Retina (tissue), 1 donor: ENCODE data around the gene SMG9.
A peak's percentile ranks its signal among the peaks of the same experiment; 100 is the strongest.

Experiments used
- DNase-seq: peaks from one replicate; pipeline ENCODE4 v3.0.0-alpha.2; 2016

SMG9 gene

DNA sequence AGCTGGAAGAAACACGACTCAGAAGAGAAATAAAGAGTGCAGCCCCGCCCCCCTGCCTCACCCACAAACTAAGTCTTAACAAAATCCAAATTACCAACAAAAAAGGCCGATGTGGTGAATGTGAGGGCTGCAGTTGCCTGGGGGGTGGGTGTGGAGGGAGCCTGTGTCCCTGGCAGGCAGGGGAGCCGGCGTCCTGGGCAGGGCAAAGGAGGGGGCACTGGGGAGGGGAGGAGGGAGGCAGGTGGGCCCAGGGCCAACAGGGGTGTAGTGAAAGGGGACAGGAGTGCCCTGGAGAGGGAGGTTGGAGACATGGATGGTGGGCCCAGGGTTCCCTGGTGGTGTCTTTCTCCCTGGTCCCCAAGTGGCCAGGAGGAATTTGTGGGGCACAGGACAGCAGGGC is 34.8 kb downstream of the SMG9 start:
- DNase-seq: no peak

DNA sequence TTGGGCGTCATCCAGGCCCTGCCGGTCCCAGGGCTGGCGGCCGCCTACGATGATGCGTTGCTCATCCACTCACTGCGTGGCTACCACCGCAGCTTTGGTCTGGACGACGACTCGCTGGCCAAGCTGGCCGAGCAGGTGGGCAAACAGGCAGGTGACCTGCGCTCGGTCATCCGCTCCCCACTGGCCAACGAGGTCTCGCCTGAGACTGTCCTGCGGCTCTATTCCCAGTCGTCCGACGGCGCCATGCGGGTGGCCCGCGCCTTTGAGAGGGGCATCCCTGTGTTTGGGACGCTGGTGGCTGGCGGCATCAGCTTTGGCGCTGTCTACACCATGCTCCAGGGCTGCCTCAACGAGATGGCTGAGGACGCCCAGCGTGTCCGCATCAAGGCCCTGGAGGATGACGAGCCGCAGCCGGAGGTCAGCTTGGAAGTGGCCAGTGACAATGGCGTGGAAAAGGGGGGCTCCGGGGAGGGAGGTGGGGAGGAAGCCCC is 35.3 kb downstream of the SMG9 start:
- DNase-seq: no peak

DNA sequence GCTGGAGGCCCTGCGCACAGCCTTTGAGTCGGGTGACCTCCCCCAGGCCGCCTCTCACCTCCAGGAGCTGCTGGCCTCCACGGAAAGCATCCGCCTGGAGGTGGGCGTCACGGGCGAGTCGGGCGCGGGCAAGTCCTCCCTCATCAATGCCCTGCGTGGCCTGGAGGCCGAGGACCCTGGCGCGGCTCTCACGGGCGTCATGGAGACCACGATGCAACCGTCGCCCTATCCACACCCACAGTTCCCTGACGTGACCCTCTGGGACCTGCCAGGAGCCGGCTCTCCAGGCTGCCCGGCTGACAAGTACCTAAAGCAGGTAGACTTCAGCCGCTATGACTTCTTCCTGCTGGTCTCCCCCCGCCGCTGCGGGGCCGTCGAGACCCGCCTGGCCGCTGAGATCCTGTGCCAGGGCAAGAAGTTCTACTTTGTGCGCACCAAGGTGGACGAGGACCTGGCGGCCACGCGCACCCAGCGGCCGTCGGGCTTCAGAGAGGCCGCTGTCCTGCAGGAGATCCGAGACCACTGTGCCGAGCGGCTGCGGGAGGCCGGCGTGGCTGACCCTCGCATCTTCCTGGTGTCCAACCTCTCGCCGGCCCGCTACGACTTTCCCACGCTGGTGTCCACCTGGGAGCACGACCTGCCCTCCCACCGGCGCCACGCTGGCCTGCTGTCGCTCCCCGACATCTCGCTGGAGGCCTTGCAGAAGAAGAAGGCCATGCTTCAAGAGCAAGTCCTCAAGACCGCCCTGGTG is 36.0 kb downstream of the SMG9 start:
- DNase-seq: no peak

DNA sequence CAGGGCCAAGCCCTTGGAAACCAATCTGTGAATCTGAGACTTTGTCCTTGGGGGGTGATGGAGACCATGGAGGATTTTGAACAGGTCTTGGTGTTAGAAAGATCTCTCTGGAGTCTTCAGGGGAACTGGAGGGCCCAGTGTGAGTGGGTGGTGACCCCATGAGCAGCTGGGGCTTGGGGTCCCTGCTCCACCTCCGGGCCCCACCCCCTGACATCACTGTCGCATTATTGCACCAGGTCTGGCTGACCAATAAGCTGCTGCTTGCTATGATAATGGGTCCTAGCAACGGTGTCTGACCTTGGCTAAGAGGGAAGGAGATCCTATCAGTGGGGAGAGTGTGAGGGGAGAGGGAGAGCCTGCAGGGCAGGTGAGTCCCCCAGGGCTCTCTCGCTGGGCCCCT is 39.0 kb downstream of the SMG9 start, which contains the start of gene IRGC:
TSS of gene IRGC (plus strand) at position 301 of the 400 bp plus-strand sequence. CDS start 2,483 bp downstream, outside the sequence.
- DNase-seq: no peak

DNA sequence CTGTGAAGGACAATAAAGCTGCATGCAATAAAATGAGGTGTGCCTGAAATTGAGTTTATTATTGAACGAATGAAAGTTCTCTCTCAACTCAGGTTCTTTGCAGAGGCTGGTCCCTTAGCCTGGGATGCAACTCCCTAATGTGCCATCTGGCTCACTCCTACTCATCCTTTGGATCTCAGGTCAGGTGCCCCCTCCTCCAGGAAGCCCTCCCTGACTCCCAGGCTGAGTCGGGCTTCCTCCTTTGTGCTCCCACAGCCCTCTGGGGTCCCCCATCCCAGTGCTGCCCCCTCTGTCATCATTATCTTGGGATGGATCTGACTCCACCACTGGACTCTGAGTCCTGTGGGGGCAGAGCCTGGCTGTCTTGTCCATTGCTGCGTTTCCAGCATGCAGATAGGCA is 41.6 kb downstream of the SMG9 start:
- DNase-seq: no peak

DNA sequence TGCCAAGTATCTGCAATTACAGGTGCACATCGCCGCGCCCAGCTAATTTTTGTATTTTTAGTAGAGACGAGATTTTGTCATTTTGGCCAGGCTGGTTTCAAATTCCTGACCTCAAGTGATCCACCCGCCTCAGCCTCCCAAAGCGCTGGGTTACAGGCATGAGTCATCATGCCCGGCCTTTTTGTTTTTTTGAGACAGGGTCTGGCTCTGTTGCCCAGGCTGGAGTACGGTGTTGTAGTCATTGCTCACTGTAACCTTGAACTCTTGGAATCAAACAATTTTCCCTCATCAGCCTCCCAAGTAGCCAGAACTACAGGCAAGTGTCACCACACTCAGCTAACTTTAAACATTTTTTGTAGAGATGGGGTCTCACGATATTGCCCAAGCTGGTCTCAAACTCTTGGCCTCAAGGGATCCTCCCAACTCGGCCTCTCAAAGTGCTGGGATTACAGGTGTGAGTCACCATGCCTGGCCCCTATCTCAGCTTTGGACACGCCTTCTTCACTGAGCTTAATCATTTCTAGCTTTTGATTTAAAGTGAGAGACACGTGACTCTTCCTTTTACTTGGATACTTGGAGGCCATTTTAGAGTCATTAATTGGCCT is 42.9 kb downstream of the SMG9 start:
- DNase-seq: no peak

DNA sequence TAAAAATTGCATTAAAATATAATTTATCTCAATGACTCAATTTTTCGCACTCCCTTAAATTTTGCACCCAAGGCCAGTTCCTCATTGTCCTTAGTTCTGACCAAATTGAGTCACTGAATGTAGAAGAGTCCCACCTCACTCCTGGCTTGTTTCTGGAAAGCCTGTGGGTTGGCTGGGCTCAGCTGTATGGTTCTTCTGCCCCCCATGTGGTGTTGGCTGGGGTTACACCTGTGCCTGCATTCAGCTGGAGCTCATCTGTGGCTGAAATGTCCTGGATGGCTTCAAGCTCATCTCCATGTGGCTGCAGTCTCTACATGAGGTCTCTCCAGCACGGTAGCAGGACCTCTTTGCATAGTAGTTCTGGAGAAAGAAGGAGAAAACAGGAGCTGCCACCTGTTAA is 46.0 kb downstream of the SMG9 start:
- no peak for DNase-seq

DNA sequence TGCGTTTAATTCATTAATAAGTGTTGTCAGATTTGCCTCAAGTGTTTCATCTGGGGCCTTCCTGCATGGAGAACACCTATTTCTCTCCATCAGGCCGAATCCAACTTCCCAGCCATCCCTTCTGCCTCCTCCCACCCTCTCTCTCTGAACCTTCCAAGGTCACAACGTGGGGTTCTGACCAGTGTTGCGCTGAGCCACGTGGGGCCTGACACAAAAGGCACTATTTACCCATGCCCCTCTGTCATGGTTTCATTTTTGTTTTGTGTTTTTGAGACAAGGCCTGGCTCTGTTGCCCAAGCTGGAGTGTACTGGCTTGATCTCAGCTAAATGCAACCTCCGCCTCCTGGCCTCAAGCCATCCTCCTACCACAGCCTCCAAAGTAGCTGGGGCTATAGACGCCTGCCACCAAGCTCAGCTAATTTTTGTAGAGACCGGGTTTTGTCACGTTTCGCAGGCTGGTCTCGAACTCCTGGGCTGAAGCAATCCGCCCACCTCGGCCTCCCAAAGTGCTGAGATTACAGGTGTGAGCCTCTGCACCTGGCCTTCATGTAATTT is 47.5 kb downstream of the SMG9 start:
- DNase-seq: no peak

DNA sequence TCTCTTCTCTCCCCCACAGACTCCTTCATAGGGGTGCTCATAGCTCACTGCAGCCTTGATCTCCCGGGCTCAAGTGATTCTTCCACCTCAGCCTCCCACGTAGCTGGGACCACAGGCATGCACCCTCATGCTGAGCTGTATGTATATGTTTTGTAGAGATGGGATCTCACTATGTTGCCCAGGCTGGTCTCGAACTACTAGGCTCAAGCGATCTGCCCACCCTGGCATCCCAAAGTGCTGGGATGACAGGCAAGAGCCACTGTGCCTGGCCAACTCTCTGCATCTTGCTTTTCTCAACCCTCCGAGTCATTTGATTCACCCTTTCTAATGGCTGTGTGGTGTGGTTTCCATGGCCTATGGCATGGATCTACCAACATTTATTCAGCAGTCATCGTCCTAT is 49.0 kb downstream of the SMG9 start:
- DNase-seq: no peak

DNA sequence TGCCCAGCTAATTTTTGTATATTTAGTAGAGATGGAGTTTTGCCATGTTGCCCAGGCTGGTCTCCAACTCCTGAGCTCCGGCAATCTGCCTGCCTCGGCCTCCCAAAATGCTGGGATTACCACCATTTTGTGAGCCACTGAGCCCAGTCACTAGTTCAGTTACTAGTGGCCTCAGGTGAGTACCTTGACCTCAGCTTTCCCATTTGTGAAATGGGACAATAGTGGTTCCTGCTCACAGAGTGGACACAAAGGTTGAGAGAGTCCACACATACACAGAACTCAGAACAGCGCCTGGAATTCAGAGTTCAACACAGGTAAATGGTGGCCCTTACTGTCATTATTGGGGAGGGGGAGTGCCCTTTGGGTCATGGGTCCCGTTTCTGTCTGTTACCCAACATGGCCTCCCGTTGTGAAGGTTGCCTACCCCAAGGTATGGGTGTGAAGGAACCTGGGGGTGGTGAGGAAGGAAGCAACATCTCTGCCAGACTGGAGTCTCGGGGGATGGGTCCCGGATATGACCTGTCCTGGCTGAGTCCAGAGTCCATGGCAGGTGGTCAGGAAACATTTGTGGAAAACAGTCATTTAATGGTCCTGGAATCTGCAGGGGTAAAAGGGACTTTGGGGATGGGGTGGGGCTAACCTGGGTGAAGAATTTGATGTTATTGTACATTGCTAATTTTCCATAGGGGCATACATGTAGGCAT is 50.6 kb downstream of the SMG9 start:
- no peak for DNase-seq

DNA sequence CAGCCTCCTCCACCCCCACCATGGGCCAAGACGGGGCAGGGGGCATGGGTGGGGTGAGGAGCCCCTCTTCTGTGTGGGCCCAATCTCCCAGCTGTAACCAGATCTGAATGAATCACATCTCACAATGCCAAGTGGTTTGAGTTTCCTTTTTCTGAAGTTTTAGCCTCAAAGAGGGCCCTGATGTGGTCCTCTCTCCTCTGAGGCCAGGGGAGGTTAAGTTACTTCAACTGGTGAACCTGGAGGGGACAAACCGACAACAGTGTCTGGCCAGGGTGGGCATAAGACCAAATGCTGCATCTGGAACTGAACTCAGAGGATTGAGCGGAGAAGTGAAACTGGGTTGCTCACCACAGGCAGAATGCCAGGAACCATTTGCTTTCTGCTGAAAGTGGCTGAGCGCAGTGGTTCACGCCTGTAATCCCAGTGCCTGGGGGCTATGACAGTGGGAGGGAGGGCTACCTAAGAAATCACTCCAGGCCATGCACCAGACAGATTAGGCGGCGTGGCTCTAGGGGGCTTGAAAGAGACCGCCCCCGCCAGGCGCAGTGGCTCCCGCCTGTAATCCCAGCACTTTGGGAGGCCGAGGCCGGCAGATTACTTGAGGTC is 54.3 kb downstream of the SMG9 start:
- DNase-seq: no peak

DNA sequence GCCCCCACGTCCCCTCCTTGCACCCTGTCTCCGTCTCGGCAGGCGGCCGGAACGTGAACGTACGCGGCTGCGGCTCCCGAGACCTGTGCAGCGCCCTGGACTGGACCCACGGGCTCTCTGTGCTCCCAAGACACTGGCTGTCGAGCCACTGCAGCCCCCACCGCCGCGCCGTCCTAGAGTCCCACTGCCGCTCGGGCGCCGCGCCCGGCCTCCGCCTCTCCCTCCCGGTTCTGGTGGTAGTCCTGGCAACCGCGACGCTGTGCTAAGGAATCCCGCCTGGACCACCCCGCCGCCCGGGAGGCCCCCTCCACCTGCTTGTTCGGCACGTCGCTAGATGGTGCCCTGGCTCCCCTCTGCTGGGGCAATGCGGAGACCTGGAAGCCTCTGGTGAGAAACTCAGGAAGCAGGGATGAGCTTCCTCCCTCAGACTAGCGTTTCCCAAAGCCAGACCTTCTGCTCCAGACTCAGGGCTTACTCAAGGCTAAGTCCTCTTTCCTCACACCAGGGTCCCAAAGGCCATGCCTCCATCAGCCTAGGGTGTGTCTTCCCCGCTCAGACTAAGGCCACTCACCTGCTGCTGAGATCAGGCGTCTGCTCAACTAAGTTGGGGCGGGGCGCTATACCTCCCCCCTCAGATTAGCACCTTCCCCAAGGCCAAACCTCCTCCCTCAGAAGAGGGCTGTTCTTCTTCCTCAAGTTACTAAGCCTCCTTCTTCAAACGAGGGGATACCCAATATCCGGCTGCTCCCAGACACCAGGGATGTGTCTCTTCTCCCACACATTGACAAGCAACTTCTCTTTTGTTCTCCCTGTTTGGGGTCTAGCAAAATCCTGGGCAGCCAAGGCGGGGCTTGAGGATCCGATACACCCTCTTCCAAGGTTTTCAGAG is 55.0 kb downstream of the SMG9 start:
- DNase-seq: peak; percentile 62

DNA sequence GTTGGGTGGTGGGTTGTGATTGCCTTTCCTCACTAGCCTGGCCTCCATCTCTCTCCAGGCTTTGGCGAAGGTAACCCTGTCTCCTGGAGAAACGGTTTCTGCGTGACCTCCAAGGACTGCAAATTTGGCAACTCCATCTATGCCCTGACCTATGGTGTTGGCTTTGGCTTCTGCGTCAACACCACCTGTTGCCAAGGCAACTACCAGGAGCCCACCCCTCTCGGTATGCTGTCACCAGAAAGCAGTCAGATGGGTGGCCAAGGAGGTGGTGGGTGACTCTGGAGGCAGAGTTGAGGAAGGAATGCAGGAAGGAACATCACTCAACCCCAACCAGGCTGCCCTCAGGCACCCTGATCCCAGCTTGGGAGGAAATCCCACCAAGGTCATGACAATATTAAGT is 57.5 kb downstream of the SMG9 start:
- no peak for DNase-seq

DNA sequence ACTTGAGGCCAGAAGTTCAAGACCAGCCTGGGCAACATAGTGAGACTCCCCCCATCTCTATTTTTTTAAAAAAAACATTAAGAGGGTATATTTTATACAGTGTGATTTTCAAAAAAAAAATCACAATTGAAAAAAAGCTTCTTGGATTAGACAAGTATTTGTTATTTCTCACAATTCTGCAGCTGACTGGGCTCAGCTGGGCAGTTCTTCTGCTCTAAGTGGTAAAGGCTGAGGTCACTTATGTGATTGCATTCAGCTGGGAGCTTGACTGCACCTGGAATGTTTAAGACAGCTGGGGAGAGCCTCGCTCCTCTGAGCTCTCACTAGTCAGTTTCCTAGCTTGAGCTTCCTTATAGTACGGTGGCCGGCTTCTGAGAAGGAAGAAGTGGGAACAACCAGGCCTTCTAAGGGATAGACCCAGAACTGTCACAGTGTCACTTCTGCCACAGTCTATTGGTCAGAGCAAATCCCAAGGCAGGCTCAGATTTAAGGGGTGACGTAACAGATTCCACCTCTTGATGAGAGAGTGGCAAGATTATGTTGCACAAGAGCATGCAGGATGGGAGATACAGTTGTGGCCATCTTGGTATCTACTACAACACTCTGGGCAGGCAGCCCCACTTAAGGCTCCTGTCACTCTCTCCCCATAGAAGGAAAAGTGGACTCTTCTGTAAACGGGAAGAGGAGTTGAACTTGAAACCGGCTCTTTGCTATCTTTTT is 58.6 kb downstream of the SMG9 start:
- no peak for DNase-seq

DNA sequence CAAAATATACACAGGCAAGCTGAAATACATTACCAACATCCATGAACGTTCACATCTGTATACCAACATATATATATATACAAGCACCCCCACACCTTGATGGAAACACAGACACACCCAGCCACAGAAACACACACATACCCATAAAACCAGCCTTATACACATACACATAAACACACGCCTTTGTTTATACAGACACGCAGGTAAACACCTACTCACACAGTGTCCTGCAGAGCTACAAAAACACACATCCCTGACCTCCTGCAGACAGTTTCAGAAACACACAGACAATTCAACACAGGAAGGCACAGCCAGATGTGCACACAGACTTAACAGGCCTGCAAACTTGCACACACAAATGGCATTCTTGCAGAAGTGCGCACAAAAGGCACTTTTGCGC is 60.2 kb downstream of the SMG9 start:
- DNase-seq: no peak

DNA sequence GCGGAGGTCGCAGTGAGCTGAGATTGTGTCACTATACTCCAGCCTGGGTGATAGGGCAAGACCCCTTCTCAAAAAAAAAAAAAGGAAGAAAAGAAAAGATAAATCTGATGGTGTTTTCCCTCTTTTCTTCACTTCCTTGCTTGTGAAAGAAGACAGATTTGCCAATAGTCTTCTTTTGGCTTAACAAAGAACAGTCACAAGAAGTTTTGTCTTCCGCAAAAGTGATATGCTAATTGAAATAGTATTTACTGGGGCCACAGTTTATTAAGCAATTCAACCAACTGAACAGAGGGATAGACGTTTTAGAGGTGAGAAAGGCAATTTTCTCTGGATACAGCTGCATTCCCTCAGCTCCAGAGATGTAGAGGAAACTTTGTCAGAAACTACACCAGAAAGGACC is 61.9 kb downstream of the SMG9 start:
- no peak for DNase-seq

DNA sequence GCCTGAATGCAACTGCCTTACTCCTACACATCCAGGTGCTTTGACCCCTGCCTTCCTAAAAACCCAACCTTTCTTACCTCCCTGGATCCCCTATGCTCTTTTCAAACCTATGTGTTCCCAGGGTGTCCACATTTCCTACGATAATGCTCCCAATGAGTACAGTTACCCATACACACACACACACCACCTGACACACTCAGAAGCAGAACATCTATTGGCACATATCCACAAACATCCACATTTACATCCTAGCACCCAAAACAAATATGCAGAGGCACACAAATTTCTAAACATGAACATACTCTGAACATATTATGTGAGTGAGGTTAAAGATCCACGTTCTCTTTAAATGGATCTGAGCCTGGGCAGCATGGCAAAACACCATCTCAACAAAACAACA is 62.4 kb downstream of the SMG9 start:
- no peak for DNase-seq

DNA sequence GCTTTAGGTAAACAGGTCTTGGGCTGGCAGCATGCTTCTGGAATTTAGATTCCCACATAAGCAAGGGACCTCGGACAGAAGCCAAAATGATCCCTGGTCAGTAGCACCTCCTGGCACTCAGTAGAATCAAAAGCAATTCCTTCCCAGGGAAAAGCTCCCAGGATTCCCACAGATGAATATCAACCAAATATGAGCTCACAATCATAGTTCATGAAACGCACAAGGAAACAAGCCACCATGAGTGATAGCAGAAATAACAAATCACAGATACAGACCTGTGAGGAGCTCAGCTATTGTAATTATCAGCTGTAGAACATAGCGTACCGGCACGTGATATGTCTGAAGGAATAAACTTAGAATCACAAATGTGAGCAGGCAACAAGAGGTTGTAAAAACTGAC is 63.0 kb downstream of the SMG9 start:
- DNase-seq: no peak

DNA sequence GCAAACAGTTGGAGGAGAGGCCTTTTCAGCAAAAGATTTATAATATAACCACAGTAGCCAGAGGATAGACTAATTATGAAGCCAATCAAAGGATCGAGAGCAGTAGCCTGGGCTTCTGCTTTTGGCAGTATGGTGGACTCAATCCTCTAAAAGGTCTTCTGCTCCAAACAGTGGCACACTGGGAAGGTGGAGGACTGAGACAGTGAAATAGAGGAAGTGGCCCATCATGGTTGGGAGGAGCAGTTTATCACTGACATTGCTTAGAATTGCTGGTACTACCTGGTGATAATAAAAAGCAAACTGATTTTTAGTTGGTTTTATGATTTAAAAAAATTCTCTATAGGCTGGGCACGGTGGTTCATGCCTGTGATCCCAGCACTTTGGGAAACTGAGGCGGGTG is 63.9 kb downstream of the SMG9 start:
- no peak for DNase-seq

DNA sequence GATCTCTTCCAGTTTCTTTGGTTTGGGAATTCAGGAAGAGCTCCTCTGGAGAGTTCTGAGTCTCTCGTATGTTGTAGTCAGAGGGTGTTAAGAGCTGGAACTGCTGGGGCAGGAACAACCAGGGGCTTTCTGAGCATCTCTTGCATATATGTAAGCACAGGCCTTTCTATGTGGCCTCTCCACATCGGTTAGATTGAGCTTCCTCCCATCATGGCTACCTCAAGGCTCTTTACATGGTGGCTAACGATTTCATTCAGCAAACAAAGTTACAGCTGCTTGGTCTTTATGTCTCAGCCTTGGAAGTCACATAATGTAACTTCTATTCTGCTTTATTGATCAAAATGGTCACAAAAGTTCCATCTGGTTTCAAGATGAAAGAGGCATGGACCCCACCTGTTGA is 64.3 kb downstream of the SMG9 start:
- no peak for DNase-seq

DNA sequence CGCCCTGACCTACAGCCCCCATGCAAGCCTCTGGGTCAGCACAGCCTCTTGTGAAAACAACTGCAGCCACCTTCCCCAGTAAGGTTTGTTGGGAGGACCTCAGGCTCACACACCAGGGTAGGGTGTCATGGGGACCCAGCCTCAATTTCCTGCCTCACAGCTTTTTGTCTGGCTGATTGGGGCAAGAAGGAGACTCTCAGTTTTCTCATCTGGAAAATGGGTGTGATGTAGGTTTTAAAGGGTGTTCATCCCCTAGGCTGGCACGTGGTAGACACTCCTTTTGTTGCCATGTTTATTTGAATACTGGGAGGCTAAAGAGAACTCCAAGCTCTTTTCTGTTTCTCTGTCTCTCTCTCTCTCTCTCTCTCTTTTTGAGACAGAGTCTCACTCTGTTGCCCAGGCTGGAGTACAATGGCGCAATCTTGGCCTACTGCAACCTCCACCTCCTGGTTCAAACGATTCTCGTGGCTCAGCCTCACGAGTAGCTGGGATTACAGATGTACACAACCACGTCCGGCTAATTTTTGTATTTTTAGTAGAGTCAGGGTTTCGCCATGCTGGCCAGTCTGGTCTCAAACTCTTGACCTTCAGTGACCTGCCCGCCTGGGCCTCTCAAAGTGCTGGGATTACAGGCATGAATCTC is 66.6 kb downstream of the SMG9 start:
- DNase-seq: no peak
